Right lobe of liver (tissue), 6 donors: ENCODE data around the gene ADAMTS16. TPM values are rescaled to one million over a fixed set of nuclear protein-coding genes. Genes with fewer than 3 reads are reported as not detected.

Experiments used
- ATAC-seq, 4 donors: fragments of 200-7000 bp; cut with Tn5 transposase; one replicate each; pipeline ENCODE4 v1.9.1; 2020; ENCODE audit warnings: mild to moderate bottlenecking in 4 of 4, moderate library complexity in 4 of 4
- DNase-seq, 3 donors: peaks; one replicate each; pipeline ENCODE4 v3.0.0-alpha.2; 2020
- H3K27ac ChIP-seq, 3 donors: fragments of 200-600 bp; one replicate each; pipeline ENCODE4 v1.8.0; 2022
- H3K27me3 ChIP-seq, 2 donors: fragments of 200-600 bp; one replicate each; pipeline ENCODE4 v1.8.0; 2022
- H3K36me3 ChIP-seq, 4 donors: fragments of 200-600 bp; sonication (generic) in 1 of 4; one replicate each; pipeline versions ENCODE4 v1.5.1 to v1.8.0; 2017 to 2022; ENCODE audit warnings: control low read depth in 1 of 4
- H3K4me1 ChIP-seq, 4 donors: fragments of 200-600 bp; sonication (generic) in 1 of 4; one replicate each; pipeline versions ENCODE4 v1.5.1 to v1.8.0; 2017 to 2022; ENCODE audit warnings: control low read depth in 1 of 4
- H3K4me3 ChIP-seq, 3 donors: fragments of 200-600 bp; one replicate each; pipeline ENCODE4 v1.8.0; 2022
- H3K9me3 ChIP-seq, 4 donors: fragments of 200-600 bp; sonication (generic) in 1 of 4; one replicate each; pipeline versions ENCODE4 v1.5.1 to v1.8.0; 2017 to 2022; ENCODE audit warnings: control low read depth in 1 of 4
- CTCF ChIP-seq, 4 donors: fragments of 200-600 bp in 3 of 4; fragments of 450-650 bp in 1 of 4; IDR thresholded peaks; one replicate each; pipeline versions ENCODE4 v1.5.1 to v1.8.0; 2016 to 2022; ENCODE audit warnings: antibody characterized with exemption in 4 of 4, mild to moderate bottlenecking in 2 of 4
- POLR2A ChIP-seq: fragments of 450-650 bp; IDR thresholded peaks from one replicate; pipeline ENCODE4 v1.6.1; 2017; ENCODE audit warnings: antibody characterized with exemption, mild to moderate bottlenecking
- WGBS: methylation state at CpG from one replicate; pipeline ENCODE4 v1.1.6; 2018; ENCODE audit warnings: low coverage, low lambda C conversion rate; ENCODE audit not compliant: insufficient coverage; ENCODE audit errors: missing lambda C conversion rate; 5-methylcytosine and 5-hydroxymethylcytosine counted together
- intact Hi-C, 2 donors: fragments of 100-400 bp; cut with DNase I; formaldehyde crosslinking; loops; one replicate each; pipeline versions ENCODE4 v1.11.2 to v1.14.1; 2022
- total RNA-seq, 6 experiments: library from RNA; depleted of rRNA in 2 of 6; stranded (reverse); fragments of >200 nt in 2 of 6; fragmentation: NEBNext Ultra II Directional in 3 of 6; extraction: Animal tissue kit (Norgen Biotek cat#: 25700) in 3 of 6; gene quantifications; one replicate each; pipeline versions ENCODE4 v1.1.0 to v1.2.4, GENCODE V29; 2016 to 2023
- donor health status: DM: no; HTN: yes; CAD: no.
- donor health status: DM: no; HTN: no; CAD: no.
- donor health status: DM: no; HTN: no; CAD: no.
- donor health status: DM: no; HTN: yes; CAD: no.
- donor health status: DM: no; HTN: yes; CAD: no.

The ADAMTS16 gene
- total RNA-seq, 6 experiments from 2014 or later = not detected

- intact Hi-C loops = no loop called here
- H3K27me3 ChIP-seq = no peaks in the 10 kb centered on the region
- DNase-seq (no peak), ATAC-seq (no peak)
- TF ChIP-seq POLR2A (no peak), CTCF (IDR thresholded peaks at IDR 0.05) (no peak)
- H3K36me3 ChIP-seq = no peaks in the 10 kb centered on the region
- H3K9me3 ChIP-seq = no peaks in the 10 kb centered on the region
- H3K27ac ChIP-seq = no peak overlapping the region
- H3K4me1 ChIP-seq = peaks cover 0 to 1% (median under 1%) of the 10 kb centered on the region in 4 donors
- no peak overlapping the region for H3K4me3 ChIP-seq
- 89% methylated on average over 4 of the region's 5 CpGs for WGBS
Measured at GRCh38 chr5:5308319-5308718, 168.2 kb downstream of the ADAMTS16 start.

GRCh38 chr5:5309645-5310044 is 169.5 kb downstream of the ADAMTS16 start:
- DNase-seq (no peak), ATAC-seq (no peak)
- Histone ChIP-seq H3K27ac (no peak overlapping the region), H3K9me3 (no peaks in the 10 kb centered on the region), H3K4me3 (no peak overlapping the region), H3K36me3 (no peaks in the 10 kb centered on the region), H3K4me1 (peaks cover 0 to 6% (median 3%) of the 10 kb centered on the region in 4 donors), H3K27me3 (no peaks in the 10 kb centered on the region)
- WGBS = 33% methylated on average over 1 of the region's 5 CpGs
- intact Hi-C loops = no loop called here
- no peak for TF ChIP-seq POLR2A
- TF ChIP-seq CTCF (IDR thresholded peaks at IDR 0.05) = no peak

GRCh38 chr5:5313101-5313635 is 173.0 kb downstream of the ADAMTS16 start:
- ATAC-seq = peak; percentile 82 to 92 (median 90)
- WGBS = 21% methylated on average over 6 of the region's 6 CpGs
- Histone ChIP-seq H3K4me3 (no peak overlapping the region), H3K4me1 (peaks cover 0 to 6% (median 3%) of the 10 kb centered on the region in 4 donors), H3K36me3 (no peaks in the 10 kb centered on the region), H3K27me3 (no peaks in the 10 kb centered on the region), H3K27ac (no peak overlapping the region), H3K9me3 (no peaks in the 10 kb centered on the region)
- TF ChIP-seq POLR2A (no peak), CTCF (IDR thresholded peaks at IDR 0.05) (no peak)
- intact Hi-C loops = no loop called here
- peak in 1 of 3 donors; percentile 54 for DNase-seq

GRCh38 chr5:5314166-5314565 is 174.0 kb downstream of the ADAMTS16 start:
- TF ChIP-seq POLR2A (no peak), CTCF (IDR thresholded peaks at IDR 0.05) (no peak)
- H3K4me1 ChIP-seq = peaks cover 0 to 6% (median 3%) of the 10 kb centered on the region in 4 donors
- H3K36me3 ChIP-seq = no peaks in the 10 kb centered on the region
- no peak overlapping the region for H3K4me3 ChIP-seq
- no peaks in the 10 kb centered on the region for H3K9me3 ChIP-seq
- DNase-seq = no peak
- no peak overlapping the region for H3K27ac ChIP-seq
- H3K27me3 ChIP-seq = no peaks in the 10 kb centered on the region
- intact Hi-C loops = no loop called here
- no peak for ATAC-seq
- WGBS = 73% methylated on average over 3 of the region's 3 CpGs

- no peak for TF ChIP-seq CTCF (IDR thresholded peaks at IDR 0.05)
- no peak for TF ChIP-seq POLR2A
- whole genome bisulfite sequencing = 67% methylated on average over 5 of the region's 6 CpGs
- ATAC-seq = no peak
Measured at GRCh38 chr5:5314626-5315025, 174.5 kb downstream of the ADAMTS16 start.

More at GRCh38 chr5:5314626-5315025, 174.5 kb downstream of the ADAMTS16 start:
- Histone ChIP-seq H3K4me1 (peaks cover 0 to 6% (median 3%) of the 10 kb centered on the region in 4 donors), H3K27me3 (no peaks in the 10 kb centered on the region), H3K27ac (no peak overlapping the region), H3K36me3 (no peaks in the 10 kb centered on the region), H3K4me3 (no peak overlapping the region), H3K9me3 (no peaks in the 10 kb centered on the region)
- DNase-seq = no peak
- intact Hi-C loops = no loop called here
